ENCODE measurements around the gene LSM4.

Gene LSM4

DNA sequence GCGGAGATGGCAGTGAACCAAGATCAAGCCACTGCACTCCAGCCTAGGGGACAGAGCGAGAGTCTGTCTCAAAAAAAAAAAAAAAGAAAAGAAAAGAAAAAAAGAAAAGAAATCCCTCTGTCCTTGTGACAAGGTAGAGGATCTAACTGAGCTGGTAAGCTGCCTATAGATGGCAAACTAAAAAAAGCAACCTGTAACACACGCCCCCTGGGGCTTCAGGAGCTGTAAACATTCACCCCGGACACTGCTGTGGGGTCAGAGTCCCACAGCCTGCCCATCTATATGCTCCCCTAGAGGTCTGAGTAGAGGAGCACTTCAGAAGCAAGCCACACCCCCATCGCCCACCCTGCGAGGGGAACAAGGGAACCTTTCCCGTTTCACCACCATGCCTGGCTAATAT is 13.2 kb upstream of the LSM4 start:
- TF ChIP-seq, protein P1, sequence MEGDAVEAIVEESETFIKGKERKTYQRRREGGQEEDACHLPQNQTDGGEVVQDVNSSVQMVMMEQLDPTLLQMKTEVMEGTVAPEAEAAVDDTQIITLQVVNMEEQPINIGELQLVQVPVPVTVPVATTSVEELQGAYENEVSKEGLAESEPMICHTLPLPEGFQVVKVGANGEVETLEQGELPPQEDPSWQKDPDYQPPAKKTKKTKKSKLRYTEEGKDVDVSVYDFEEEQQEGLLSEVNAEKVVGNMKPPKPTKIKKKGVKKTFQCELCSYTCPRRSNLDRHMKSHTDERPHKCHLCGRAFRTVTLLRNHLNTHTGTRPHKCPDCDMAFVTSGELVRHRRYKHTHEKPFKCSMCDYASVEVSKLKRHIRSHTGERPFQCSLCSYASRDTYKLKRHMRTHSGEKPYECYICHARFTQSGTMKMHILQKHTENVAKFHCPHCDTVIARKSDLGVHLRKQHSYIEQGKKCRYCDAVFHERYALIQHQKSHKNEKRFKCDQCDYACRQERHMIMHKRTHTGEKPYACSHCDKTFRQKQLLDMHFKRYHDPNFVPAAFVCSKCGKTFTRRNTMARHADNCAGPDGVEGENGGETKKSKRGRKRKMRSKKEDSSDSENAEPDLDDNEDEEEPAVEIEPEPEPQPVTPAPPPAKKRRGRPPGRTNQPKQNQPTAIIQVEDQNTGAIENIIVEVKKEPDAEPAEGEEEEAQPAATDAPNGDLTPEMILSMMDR (IDR thresholded peaks at IDR 0.05): no peak

DNA sequence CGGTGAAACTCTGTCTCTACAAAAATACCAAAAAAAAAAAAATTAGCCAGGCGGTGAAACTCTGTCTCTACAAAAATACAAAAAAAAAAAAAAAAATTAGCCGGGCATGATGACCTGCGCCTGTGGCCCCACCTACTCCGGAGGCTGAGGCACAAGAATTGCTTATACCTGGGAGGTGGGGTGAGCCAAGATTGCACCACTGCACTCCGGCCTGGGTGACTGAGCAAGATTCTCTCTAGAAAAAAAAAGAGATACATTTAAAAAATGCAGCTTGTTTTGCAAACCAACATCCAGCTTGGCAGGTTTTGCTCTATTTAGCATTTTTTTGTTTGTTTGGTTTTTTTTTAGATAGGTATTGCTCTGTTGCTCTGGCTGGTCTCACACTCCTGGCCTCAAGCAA is 10.8 kb upstream of the LSM4 start:
- TF ChIP-seq, protein P1 (IDR thresholded peaks at IDR 0.05): no peak

DNA sequence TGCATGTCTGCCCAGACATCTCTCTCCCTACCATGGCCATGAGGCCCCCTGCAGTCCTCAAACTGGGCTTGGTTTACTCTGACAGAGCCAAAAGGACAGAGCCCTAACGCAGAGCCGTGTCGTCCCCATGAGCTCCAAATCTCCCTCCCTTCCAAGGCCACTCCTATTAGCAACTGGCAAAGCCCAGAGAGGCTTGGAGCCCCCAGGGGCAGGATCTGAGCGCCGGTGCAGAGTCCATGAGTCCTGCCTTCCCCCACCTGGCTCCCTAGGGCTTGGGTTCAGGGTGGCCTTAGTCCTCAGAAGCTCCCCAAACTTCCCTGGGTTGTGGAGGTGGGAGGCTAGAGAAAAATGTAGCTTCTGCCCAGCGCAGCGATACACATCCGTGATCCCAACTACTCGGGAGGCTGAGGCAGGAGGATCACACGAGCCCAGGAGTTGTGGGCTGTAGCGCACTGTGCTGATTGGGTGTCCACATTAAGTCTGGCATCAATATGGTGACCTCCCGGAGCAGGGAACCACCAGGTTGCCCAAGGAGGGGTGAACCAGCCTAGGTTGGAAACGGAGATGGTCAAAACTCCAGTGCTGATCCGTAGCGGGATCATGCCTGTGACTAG is 10.1 kb upstream of the LSM4 start:
- TF ChIP-seq, protein P1 (IDR thresholded peaks at IDR 0.05): no peak

DNA sequence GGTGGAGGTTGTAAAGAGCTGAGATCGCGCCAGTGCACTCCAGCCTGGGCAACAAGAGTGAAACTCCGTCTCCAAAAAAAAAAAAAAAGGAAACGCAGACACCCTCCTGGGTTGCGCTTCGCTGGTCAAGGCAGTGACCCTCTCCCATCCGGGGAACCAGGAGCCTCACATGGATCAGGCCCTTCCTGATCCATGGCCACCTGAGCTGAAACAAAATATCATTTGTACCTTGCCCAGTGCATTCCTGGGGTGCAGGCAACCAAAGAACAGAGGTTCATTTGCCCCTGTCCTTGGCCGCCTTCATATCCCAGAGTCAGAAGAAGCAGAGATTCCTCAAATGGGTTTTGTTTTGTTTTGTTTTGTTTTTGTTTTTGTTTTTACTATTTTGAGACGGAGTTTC is 8.0 kb upstream of the LSM4 start:
- TF ChIP-seq, protein P1 (IDR thresholded peaks at IDR 0.05): no peak

DNA sequence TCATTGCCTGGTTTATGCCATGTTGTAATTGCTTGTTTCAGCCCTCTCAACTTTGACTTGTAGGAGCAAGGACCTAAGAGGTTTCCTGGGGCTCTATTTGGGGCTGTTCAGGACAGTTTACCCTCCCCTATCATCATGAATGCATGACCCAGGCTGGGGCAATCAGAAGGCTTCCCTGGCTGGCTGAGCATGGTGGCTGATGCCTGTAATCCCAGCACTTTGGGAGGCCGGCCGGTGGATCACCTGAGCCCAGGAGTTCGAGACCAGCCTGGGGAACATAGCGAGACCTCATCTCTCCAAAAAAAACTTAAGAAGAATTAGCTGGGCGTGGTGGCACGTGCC is 6.1 kb upstream of the LSM4 start:
- TF ChIP-seq, protein P1 (IDR thresholded peaks at IDR 0.05): no peak

DNA sequence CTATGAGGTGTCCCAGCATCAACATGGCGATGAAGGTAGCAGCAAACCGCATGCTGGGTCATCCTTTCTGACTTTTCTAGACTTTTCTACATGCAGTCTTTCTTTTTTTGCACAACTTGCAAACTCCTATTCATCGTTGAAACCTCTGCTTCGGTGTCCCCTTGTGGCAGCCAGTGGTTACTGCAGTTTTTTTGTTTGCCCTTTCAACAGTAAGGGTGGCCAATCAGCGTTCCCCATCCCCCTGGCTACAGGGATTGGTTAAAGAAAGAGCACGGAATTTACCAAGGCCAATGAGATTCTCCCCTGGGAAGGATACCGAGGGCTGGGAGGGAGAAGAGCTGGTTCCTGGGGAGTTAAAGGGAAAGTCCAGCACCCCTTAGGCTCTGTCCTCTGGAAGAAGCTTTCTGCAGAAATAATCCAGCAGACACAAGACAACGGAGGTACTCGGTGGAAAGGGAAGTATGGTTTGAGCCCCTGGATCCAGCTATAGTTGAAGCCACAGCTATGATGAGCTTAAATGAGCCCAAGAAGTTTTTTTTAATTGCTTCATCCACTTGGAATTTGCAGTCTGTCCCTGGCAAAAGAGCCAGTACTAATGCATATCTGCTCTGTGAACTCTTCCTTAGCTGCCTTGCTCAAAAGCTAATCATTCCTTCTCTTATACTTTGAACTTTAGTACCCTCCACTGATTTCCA is 5.6 kb upstream of the LSM4 start:
- TF ChIP-seq, protein P1 (IDR thresholded peaks at IDR 0.05): peak; percentile 86

DNA sequence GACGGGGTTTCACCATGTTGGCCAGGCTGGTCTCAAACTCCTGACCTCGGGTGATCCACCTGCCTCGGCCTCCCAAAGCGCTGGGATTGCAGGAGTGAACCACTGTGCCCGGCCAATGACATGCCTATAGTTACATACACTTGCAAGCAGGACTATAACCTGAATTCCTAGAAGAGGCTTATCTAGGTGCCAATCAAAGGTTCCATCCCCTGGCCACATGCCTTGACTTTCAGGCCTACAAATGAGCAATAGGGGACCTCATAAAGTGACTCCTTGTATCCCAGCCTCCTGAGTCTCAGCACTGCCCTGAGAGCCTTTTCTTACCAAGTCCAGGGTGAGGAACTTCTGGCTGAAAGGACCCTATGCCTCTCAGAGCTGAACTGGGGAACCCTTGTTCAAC is 3.9 kb upstream of the LSM4 start:
- TF ChIP-seq, protein P1 (IDR thresholded peaks at IDR 0.05): no peak
